ENCODE data around the gene ZMYM3.
"Not testable (repeated sequence)": the region's sequence is repeated elsewhere in the genome, so short reads cannot be mapped to it uniquely, and the experiment has no call there.

Gene ZMYM3

GRCh38 chrX:71254092-71254963 lies at the start of gene ZMYM3:
ZMYM3 (minus strand) TSS chrX:71254140; CDS start chrX:71253255, 885 bp downstream.
- DNase-seq: peak; percentile 83

GRCh38 chrX:71302461-71303213 lies 48.7 kb upstream of the ZMYM3 start:
- peak; percentile 22 for DNase-seq

DNA sequence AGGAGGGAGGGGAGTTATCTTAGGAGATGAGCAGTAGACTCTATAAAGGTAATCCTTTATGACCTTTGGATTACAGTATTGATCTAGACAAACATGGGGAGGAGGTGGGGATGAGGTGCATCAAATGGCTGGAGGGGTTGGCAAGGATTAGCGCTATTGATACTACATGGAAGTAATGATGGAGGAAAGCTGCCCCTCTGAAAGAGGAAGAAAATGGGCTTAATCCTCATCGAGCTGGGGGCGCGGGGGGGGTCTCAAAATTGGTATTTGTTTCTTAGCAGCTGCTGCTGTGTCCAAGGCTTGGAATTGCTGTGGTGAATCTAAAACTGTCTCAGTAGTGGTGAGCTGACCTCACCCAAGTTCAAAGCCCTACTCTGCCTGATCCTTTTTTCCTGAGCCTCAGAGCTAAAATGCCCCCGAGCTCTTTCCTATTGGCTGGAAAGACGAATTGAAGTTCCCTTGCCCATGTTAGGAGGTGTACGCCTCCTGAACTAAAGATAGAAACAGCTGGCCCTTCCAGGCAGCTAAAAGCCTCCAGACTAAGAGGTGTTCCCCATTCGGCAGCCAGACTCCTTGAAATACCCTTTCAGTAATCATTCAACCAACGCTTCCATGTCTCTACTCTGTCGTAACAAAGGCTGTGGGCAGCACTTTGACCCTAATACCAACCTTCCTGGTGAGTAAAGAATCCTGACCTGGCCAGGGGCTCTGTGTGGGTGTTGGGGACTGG lies 47.4 kb upstream of the ZMYM3 start, which contains the start of gene ITGB1BP2:
ITGB1BP2 (plus strand) TSS at position 556 of the 730 bp plus-strand sequence; CDS start at position 613, 57 bp downstream.
- DNase-seq: peak; percentile 13

DNA sequence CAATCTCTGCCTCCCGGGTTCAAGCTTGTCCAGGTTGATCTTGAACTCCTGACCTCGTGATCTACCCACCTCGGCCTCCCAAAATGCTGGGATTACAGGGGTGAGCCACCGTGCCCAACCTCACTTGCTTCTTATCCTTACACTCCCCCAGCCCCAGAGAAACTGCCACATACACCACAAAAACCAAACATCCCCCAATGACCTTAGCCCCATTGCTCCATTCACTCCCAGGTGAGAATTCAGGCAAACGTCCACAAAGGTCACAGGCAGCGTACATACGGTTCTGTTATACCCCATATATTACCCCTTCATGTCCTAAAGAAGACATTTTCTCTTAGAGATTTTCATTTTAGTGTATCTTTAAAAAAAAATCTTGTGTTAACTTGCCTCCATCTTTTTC lies 46.6 kb upstream of the ZMYM3 start:
- not testable (repeated sequence) for DNase-seq

DNA sequence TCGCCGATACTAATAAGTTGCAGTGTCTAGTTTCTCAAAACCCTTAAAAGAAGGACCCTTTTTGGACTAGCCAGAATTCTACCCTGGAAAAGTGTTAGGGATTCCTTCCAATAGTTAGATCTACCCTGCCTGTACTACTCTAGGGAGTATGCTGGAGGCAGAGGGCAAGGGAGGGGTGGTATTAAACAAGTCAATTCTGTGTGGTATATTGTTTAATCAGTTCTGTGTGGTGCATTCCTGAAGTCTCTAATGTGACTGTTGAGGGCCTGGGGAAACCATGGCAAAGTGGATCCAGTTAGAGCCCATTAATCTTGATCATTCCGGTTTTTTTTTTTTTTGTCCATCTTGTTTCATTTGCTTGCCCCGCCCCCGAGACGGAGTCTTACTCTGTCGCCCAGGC lies 46.1 kb upstream of the ZMYM3 start:
- DNase-seq: not testable (repeated sequence)

GRCh38 chrX:71298119-71298518 lies 44.2 kb upstream of the ZMYM3 start:
- DNase-seq: no peak

GRCh38 chrX:71296806-71297205 lies 42.9 kb upstream of the ZMYM3 start:
- no peak for DNase-seq

DNA sequence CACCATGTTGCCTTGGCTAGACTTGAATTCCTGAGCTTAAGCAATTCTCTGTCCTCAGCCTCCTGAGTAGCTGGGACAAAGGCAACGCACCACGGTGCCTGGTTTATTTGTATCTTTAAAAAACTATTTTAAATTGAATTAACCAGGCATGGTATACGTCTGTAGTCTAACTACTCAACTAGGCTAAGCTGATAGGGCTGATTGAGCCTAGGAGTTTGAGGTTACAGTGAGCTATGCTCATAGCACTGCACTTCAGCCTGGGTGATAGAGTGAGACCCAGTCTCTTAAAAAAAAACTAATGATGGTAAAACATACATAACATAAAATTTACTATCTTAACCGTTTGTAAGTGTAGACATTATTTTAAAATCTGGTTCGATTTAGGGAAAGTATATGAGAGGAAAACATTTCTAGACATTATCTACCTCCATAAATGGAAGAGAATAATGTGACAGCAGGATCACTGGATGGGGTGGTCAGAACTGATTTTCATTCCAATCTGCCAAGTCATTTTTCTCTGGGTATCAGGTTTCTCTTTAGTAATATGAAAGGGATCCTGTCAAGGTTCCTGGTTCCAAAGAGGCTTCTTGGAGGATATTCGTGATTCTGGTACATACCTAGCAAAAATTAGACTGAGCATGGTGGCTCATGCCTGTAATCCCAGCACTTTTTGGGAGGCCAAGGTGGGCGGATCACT lies 38.9 kb upstream of the ZMYM3 start:
- DNase-seq: peak; percentile 71

GRCh38 chrX:71291381-71291780 lies 37.4 kb upstream of the ZMYM3 start:
- no peak for DNase-seq

- DNase-seq: no peak
Observed at GRCh38 chrX:71285929-71286328, 32.0 kb upstream of the ZMYM3 start.

GRCh38 chrX:71283403-71284143 lies 29.6 kb upstream of the ZMYM3 start, which contains the start of gene NONO:
NONO (plus strand) TSS chrX:71283635; CDS start chrX:71290638, 7,003 bp downstream.
- DNase-seq: peak; percentile 98

GRCh38 chrX:71282514-71283402 lies 28.8 kb upstream of the ZMYM3 start:
- no peak for DNase-seq

DNA sequence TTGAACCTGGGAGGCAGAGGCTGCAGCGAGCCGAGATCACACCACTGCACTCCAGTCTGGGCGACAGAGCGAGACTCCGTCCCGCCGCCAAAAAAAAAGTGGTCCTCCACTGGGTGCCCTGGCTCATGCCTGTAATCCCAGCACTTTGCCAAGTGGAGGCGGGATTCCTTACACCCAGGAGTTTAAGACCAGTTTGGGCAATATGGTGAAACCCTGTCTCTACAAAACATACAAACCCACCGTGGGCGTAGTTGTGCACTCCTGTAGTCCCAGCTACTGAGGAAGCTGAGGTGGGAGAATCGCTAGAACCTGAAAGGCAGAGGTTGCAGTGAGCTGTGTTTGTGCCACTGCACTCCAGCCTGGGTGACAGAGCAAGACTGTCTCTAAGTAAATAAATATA lies 27.4 kb upstream of the ZMYM3 start:
- DNase-seq: not testable (repeated sequence)

DNA sequence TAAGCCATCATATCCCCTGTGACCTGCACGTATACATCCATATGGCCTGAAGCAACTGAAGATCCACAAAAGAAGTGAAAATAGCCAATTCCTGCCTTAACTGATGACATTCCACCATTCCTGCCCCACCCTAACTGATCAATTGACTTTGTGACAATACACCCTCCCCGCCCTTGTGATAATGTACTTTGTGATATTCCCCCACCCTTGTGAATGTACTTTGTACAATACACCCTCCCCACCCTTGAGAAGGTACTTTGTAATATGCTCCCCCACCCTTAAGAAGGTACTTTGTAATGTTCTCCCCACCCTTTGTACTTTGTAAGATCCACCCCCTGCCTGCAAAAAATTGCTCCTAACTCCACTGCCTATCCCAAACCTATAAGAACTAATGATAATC lies 18.4 kb upstream of the ZMYM3 start:
- not testable (repeated sequence) for DNase-seq

DNA sequence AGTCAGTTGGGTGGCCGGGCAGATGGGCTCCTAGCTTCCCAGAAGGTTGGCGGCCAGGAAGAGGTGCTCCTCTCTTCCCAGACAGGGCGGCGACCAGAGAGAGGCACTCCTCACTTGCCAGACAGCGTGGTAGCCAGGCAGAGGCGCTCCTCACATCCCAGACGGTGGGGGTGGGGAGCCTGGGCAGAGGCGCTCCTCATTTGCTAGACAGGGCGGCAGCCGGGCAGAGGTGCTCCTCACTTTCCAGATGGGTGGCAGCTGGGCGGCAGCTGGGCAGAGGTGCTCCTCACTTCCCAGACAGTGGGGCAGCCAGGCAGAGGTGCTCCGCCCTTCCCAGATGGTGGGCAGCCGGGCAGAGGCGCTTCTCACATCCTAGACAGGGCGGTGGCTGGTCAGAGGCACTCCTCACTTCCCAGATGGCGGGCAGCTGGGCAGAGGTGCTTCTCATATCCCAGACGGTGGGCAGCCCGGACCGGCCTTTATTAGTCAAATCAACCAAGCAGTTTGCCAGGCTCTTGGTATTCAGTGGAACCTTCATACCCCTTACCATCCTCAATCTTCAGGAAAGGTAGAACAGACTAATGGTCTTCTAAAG lies 16.0 kb upstream of the ZMYM3 start:
- DNase-seq: no peak

GRCh38 chrX:71268624-71269023 lies 14.7 kb upstream of the ZMYM3 start:
- DNase-seq: not testable (repeated sequence)

GRCh38 chrX:71256856-71257255 lies 2.9 kb upstream of the ZMYM3 start:
- no peak for DNase-seq

- peak; percentile 29 for DNase-seq
Observed at GRCh38 chrX:71256051-71256450, 2.1 kb upstream of the ZMYM3 start.

DNA sequence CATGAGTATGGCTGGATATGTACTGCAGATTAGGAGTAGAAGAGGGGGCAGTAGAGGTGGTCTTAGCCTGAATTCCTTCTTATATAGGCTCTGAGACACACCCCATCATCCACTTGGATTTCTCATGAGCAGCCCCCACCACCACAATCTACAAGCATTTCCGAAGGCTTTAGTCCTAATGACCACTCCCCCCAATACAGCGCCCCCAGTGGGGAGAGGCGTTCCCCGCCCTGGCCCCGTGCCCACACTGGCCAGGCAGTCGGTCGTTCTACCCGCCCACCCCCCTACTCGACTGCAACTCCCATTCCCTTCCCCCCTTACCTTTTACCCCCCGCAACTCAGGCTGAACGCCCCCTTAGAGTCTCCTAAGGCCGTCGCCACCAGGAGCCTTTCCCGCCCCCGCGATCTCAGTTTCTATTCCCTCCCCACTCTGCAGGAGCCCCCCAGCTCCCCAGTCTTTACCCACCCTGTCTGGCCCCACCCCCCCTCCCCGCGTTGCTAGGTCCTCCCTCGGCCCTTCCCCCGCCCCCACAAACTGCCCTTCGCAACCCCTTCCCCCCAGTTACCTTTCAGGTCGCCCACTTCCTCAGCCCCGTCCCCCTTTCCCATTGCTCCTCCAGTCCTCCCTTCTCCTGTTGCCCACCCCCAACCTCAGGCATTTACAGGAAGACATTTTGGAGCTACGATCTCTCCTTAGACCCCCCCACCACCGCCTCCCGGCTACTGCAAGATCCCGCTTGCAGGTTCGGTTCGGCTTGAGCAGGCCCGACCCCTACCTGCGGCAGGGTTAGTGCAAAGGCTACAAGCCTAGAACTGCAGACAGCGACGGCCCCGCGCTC lies 468 bp downstream of the ZMYM3 start:
- DNase-seq: peak; percentile 48

All from EL (cell line).